ENCODE data around the gene APBA2. TPM values are rescaled to one million over a fixed set of nuclear protein-coding genes. Genes with fewer than 3 reads are reported as not detected.

Gene APBA2
- total RNA-seq, 1 donor from 2014 or later, result 41.0 TPM

DNA sequence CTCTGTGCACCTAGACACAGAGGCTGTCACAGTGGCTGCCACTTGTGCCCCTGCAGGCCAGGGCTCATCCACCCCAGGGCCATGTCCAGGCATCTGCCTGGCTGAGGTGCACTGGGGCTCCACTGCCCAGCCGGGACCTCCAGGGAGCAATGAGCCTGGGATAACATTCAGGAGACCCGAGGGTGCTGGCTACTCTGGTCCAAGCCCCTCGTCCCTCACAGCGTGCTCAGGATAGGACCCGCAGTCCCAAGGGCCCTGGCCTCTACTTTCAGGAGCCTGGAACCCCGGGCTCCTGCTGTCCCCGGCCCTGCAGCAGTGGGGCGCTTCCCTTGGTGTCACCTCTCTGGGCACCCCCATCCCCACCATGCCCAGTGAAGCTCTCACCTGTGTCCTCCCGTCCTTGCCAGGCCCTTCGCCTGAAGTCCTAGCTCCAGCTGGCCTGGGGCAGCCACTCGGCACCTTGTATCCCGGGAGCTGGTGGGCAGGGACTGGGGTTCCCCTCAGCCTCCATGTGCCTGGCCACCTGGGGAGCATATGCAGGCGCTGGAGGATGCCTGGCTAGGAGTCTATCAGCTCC, 226.0 kb downstream of the APBA2 start:
- no peak overlapping the region for H3K27ac Mint-ChIP-seq
- H3K4me3 Mint-ChIP-seq (ENCODE audit: low read depth), result no peak overlapping the region
- H3K27me3 Mint-ChIP-seq, result no peaks in the 10 kb centered on the region
- no peaks in the 10 kb centered on the region for H3K9me3 Mint-ChIP-seq (ENCODE audit: low read depth)
- DNase-seq (ENCODE audit: low spot score, unreplicated experiment), result no peak
- no peaks in the 10 kb centered on the region for H3K36me3 Mint-ChIP-seq (ENCODE audit: insufficient read depth)
- TF ChIP-seq, protein P1, sequence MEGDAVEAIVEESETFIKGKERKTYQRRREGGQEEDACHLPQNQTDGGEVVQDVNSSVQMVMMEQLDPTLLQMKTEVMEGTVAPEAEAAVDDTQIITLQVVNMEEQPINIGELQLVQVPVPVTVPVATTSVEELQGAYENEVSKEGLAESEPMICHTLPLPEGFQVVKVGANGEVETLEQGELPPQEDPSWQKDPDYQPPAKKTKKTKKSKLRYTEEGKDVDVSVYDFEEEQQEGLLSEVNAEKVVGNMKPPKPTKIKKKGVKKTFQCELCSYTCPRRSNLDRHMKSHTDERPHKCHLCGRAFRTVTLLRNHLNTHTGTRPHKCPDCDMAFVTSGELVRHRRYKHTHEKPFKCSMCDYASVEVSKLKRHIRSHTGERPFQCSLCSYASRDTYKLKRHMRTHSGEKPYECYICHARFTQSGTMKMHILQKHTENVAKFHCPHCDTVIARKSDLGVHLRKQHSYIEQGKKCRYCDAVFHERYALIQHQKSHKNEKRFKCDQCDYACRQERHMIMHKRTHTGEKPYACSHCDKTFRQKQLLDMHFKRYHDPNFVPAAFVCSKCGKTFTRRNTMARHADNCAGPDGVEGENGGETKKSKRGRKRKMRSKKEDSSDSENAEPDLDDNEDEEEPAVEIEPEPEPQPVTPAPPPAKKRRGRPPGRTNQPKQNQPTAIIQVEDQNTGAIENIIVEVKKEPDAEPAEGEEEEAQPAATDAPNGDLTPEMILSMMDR (IDR thresholded peaks at IDR 0.05; ENCODE audit: unreplicated experiment), result no peak
- H3K4me1 Mint-ChIP-seq (ENCODE audit: low read depth), result peaks cover 4% of the 10 kb centered on the region

- Mint-ChIP-seq H3K36me3 (ENCODE audit: insufficient read depth) (no peaks in the 10 kb centered on the region), H3K27me3 (no peaks in the 10 kb centered on the region), H3K9me3 (ENCODE audit: low read depth) (no peaks in the 10 kb centered on the region), H3K27ac (no peak overlapping the region), H3K4me3 (ENCODE audit: low read depth) (no peak overlapping the region), H3K4me1 (ENCODE audit: low read depth) (peaks cover 4% of the 10 kb centered on the region)
- TF ChIP-seq, protein P1 (IDR thresholded peaks at IDR 0.05; ENCODE audit: unreplicated experiment), result no peak
- DNase-seq (ENCODE audit: low spot score, unreplicated experiment), result no peak
Measured at GRCh38 chr15:29113336-29114220, 227.8 kb downstream of the APBA2 start.

GRCh38 chr15:29114221-29115092, 228.7 kb downstream of the APBA2 start:
- Mint-ChIP-seq H3K9me3 (ENCODE audit: low read depth) (no peaks in the 10 kb centered on the region), H3K4me3 (ENCODE audit: low read depth) (peak overlapping the region; percentile 31), H3K27me3 (no peaks in the 10 kb centered on the region), H3K4me1 (ENCODE audit: low read depth) (peaks cover 4% of the 10 kb centered on the region), H3K36me3 (ENCODE audit: insufficient read depth) (no peaks in the 10 kb centered on the region), H3K27ac (peak overlapping the region; percentile 93)
- no peak for DNase-seq (ENCODE audit: low spot score, unreplicated experiment)
- TF ChIP-seq, protein P1 (IDR thresholded peaks at IDR 0.05; ENCODE audit: unreplicated experiment), result no peak

DNA sequence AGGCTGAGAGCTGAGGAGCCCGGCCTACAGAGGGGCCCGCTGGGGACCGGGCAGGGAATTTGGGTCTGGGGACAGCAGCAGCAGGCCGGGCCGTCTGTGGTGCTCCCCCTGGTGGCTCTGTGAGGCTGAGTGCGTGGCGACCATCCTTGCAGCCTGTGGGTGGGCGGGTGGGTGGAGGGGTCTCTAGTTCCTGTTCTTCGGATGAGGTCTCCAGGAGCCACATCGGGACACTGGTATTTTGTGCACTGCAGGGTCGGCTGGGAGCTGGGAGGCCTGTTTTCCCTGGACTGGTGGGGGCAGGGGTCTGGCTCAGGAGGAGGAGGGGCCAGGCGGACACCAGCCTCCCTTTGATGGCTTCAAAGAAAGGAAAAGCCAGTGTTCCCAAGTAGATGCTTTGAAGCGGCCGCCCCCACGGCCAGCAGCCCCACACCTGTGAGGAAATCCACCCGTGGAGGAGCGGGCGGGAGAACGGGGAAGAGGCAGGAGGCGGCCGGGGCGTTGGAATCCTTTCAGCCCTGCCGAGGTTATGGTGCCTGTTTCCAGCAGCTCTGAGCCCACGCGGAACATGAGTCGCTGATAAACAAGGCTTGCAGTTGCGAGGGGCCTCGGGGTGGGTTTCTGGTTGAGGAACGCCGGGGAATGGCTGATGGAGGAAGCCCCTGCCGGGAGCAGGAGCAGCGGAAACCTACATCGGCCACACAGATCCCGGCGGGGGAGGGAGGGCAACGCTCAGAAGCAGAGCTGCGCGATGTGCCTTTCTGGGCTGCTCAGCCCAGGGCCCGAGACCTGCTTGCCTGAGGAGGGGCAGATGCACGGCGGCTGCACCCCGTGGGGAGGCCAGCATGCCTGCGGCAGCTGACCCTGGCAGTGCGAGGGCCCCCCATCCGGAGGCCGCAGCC, 229.6 kb downstream of the APBA2 start:
- Mint-ChIP-seq H3K4me3 (ENCODE audit: low read depth) (peak overlapping the region; percentile 62), H3K27ac (no peak overlapping the region), H3K9me3 (ENCODE audit: low read depth) (no peaks in the 10 kb centered on the region), H3K36me3 (ENCODE audit: insufficient read depth) (no peaks in the 10 kb centered on the region), H3K27me3 (no peaks in the 10 kb centered on the region), H3K4me1 (ENCODE audit: low read depth) (peaks cover 4% of the 10 kb centered on the region)
- TF ChIP-seq, protein P1 (IDR thresholded peaks at IDR 0.05; ENCODE audit: unreplicated experiment), result peak; percentile 68
- peak; percentile 36 for DNase-seq (ENCODE audit: low spot score, unreplicated experiment)

Data from progenitor cell of endocrine pancreas (in vitro differentiated cells).